Keratinocyte (primary cell): ENCODE measurements around the gene CSDE1. TPM values are rescaled to one million over a fixed set of nuclear protein-coding genes. Genes with fewer than 3 reads are reported as not detected.

Experiments
- DNase-seq: peaks from one replicate; pipeline ENCODE4 v3.0.0-alpha.2; 2011; ENCODE audit warnings: low read depth, missing footprints, low spot score
- FAIRE-seq: peaks from 2 replicates; lab custom pipeline; 2011; peaks lifted over from hg19 to GRCh38; lab: Jason Lieb, UNC
- H2AFZ ChIP-seq: 2 replicates; pipeline ENCODE4 v1.6.0; 2012; ENCODE audit warnings: low read length, control low read depth, inconsistent platforms; ENCODE audit not compliant: control insufficient read depth
- H3K27ac ChIP-seq: 2 replicates; pipeline ENCODE4 v1.5.1; 2011; ENCODE audit warnings: low read length; ENCODE audit not compliant: control insufficient read depth, insufficient read depth
- H3K27me3 ChIP-seq: 3 replicates; pipeline ENCODE4 v1.6.0; 2011; ENCODE audit warnings: low read length; ENCODE audit not compliant: control insufficient read depth, insufficient read depth; ENCODE audit errors: extremely low read depth
- H3K36me3 ChIP-seq, 2 experiments: 2 replicates in 1 of 2; 3 replicates in 1 of 2; pipeline ENCODE4 v1.5.1; 2011; ENCODE audit warnings: low read length in 2 of 2, mild to moderate bottlenecking in 1 of 2; ENCODE audit not compliant: control insufficient read depth in 2 of 2, insufficient read depth in 2 of 2; ENCODE audit errors: extremely low read depth in 1 of 2
- H3K4me1 ChIP-seq: 3 replicates; pipeline ENCODE4 v1.5.1; 2011; ENCODE audit warnings: low read length; ENCODE audit not compliant: control insufficient read depth, insufficient read depth; ENCODE audit errors: extremely low read depth
- H3K4me2 ChIP-seq: 3 replicates; pipeline ENCODE4 v1.6.0; 2011; ENCODE audit warnings: low read depth, low read length; ENCODE audit not compliant: control insufficient read depth, insufficient read depth; ENCODE audit errors: extremely low read depth
- H3K4me3 ChIP-seq, 3 experiments: fragments of 200-600 bp in 1 of 3; sonication (generic) in 1 of 3; 2 replicates in 2 of 3; 3 replicates in 1 of 3; pipeline ENCODE4 v1.5.1; 2011 to 2016; ENCODE audit warnings: low read length in 3 of 3, mild to moderate bottlenecking in 3 of 3, control low read depth in 2 of 3, inconsistent platforms in 1 of 3, low read depth in 1 of 3, mixed read lengths in 1 of 3, mixed run types in 1 of 3, moderate library complexity in 1 of 3; ENCODE audit not compliant: control insufficient read depth in 2 of 3, insufficient read depth in 2 of 3; ENCODE audit errors: extremely low read depth in 1 of 3
- H3K79me2 ChIP-seq: 2 replicates; pipeline ENCODE4 v1.6.0; 2012; ENCODE audit warnings: low read length; ENCODE audit not compliant: control insufficient read depth, insufficient read depth
- H3K9ac ChIP-seq: 3 replicates; pipeline ENCODE4 v1.6.0; 2011; ENCODE audit warnings: low read length; ENCODE audit not compliant: control insufficient read depth, insufficient read depth; ENCODE audit errors: extremely low read depth
- H3K9me1 ChIP-seq: 3 replicates; pipeline ENCODE4 v1.6.0; 2011; ENCODE audit warnings: low read length; ENCODE audit not compliant: control insufficient read depth, insufficient read depth; ENCODE audit errors: extremely low read depth
- H3K9me3 ChIP-seq: 2 replicates; pipeline ENCODE4 v1.5.1; 2012; ENCODE audit warnings: low read depth, low read length; ENCODE audit not compliant: control insufficient read depth
- H4K20me1 ChIP-seq: 3 replicates; pipeline ENCODE4 v1.6.0; 2011; ENCODE audit warnings: low read length; ENCODE audit not compliant: control insufficient read depth, insufficient read depth; ENCODE audit errors: extremely low read depth
- CTCF ChIP-seq, 3 experiments: IDR thresholded peaks in 1 of 3; conservative IDR thresholded peaks in 1 of 3; optimal IDR thresholded peaks in 1 of 3; 2 replicates in 2 of 3; 3 replicates in 1 of 3; pipeline versions ENCODE3 to v1.5.1; 2011; ENCODE audit warnings: low read length in 3 of 3, mild to moderate bottlenecking in 3 of 3, moderate library complexity in 2 of 3, control low read depth in 1 of 3, inconsistent platforms in 1 of 3; ENCODE audit not compliant: insufficient read depth in 2 of 3; ENCODE audit errors: extremely low read depth in 1 of 3
- EZH2 ChIP-seq: IDR thresholded peaks from one replicate; pipeline ENCODE4 v1.6.1; 2012; ENCODE audit warnings: inconsistent platforms, mild to moderate bottlenecking, low read length, moderate library complexity
- dilution Hi-C: fragments of 300-500 bp; cut with MboI; formaldehyde crosslinking; loops from one replicate; pipeline ENCODE4 v1.7.0; 2020; ENCODE audit warnings: low sequenced_read_pairs; ENCODE audit not compliant: extremely low pct_ligation_motif_present
- polyA plus RNA-seq, 5 experiments: library from polyadenylated mRNA; depleted of rRNA in 3 of 5; stranded (reverse) in 3 of 5; stranded (forward) in 1 of 5; unstranded in 1 of 5; fragments of >200 nt; gene quantifications; 1 replicate in 1 of 5; 2 replicates in 3 of 5; 3 replicates in 1 of 5; pipeline versions ENCODE4 v1.2.1 to v1.2.3, GENCODE V29; 2011 to 2012; ENCODE audit warnings: missing spikeins in 2 of 5, low read depth in 1 of 5, low replicate concordance in 1 of 5

Gene CSDE1
- polyA plus RNA-seq, 1 donor (not counting 4 experiments of a cell fraction or from before 2014, with no cell fraction given) = 268 TPM

GRCh38 chr1:114701931-114702330 is 55.9 kb downstream of the CSDE1 start:
- no peak for DNase-seq
- no peak overlapping the region for H2AFZ ChIP-seq
- dilution Hi-C loops = no loop called here
- no peaks in the 10 kb centered on the region for H3K79me2 ChIP-seq
- TF ChIP-seq EZH2 = no peak
- TF ChIP-seq CTCF (optimal IDR thresholded peaks at IDR 0.05 in 1 of 3, IDR thresholded peaks at IDR 0.05 in 1 of 3, conservative IDR thresholded peaks at IDR 0.05 in 1 of 3; ENCODE audit: extremely low read depth in 1 of 3, insufficient read depth in 2 of 3, low read length in 3 of 3) = no peak
- H3K36me3 ChIP-seq = peaks cover 3 to 4% of the 10 kb centered on the region in 2 experiments
- no peaks in the 10 kb centered on the region for H3K9me1 ChIP-seq
- H3K27me3 ChIP-seq = no peaks in the 10 kb centered on the region
- H4K20me1 ChIP-seq = no peaks in the 10 kb centered on the region
- no peak for FAIRE-seq
- peaks cover 8% of the 10 kb centered on the region for H3K4me1 ChIP-seq
- H3K27ac ChIP-seq = no peak overlapping the region
- no peaks in the 10 kb centered on the region for H3K9me3 ChIP-seq
- no peak overlapping the region for H3K4me3 ChIP-seq
- no peak overlapping the region for H3K4me2 ChIP-seq
- H3K9ac ChIP-seq = no peak overlapping the region

- H2AFZ ChIP-seq = no peak overlapping the region
- no peaks in the 10 kb centered on the region for H3K9me1 ChIP-seq
- H3K79me2 ChIP-seq = no peaks in the 10 kb centered on the region
- H3K9ac ChIP-seq = no peak overlapping the region
- FAIRE-seq (peak; percentile 53), DNase-seq (no peak)
- no peak overlapping the region for H3K4me3 ChIP-seq
- no peak for TF ChIP-seq CTCF (optimal IDR thresholded peaks at IDR 0.05 in 1 of 3, IDR thresholded peaks at IDR 0.05 in 1 of 3, conservative IDR thresholded peaks at IDR 0.05 in 1 of 3; ENCODE audit: extremely low read depth in 1 of 3, insufficient read depth in 2 of 3, low read length in 3 of 3)
- TF ChIP-seq EZH2 = no peak
- H3K9me3 ChIP-seq = no peaks in the 10 kb centered on the region
- no peak overlapping the region for H3K27ac ChIP-seq
- peaks cover 8% of the 10 kb centered on the region for H3K4me1 ChIP-seq
- H4K20me1 ChIP-seq = no peaks in the 10 kb centered on the region
- H3K36me3 ChIP-seq = no peaks in the 10 kb centered on the region
- dilution Hi-C loops = no loop called here
- no peak overlapping the region for H3K4me2 ChIP-seq
- H3K27me3 ChIP-seq = no peaks in the 10 kb centered on the region
Observed at GRCh38 chr1:114700036-114700600, 57.7 kb downstream of the CSDE1 start.
